GM18508 (cell line): ENCODE measurements around the gene APOF.
A peak's percentile ranks its signal among the peaks of the same experiment; 100 is the strongest.
"Not testable (repeated sequence)": the region's sequence is repeated elsewhere in the genome, so short reads cannot be mapped to it uniquely, and the experiment has no call there.

Experiments
- ATAC-seq: cut with Tn5 transposase; IDR thresholded peaks from one replicate; pipeline ENCODE4 v1.9.1; 2021; ENCODE audit warnings: moderate number of reproducible peaks; ENCODE audit not compliant: insufficient read depth, unreplicated experiment

Gene APOF, protein sequence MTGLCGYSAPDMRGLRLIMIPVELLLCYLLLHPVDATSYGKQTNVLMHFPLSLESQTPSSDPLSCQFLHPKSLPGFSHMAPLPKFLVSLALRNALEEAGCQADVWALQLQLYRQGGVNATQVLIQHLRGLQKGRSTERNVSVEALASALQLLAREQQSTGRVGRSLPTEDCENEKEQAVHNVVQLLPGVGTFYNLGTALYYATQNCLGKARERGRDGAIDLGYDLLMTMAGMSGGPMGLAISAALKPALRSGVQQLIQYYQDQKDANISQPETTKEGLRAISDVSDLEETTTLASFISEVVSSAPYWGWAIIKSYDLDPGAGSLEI

DNA sequence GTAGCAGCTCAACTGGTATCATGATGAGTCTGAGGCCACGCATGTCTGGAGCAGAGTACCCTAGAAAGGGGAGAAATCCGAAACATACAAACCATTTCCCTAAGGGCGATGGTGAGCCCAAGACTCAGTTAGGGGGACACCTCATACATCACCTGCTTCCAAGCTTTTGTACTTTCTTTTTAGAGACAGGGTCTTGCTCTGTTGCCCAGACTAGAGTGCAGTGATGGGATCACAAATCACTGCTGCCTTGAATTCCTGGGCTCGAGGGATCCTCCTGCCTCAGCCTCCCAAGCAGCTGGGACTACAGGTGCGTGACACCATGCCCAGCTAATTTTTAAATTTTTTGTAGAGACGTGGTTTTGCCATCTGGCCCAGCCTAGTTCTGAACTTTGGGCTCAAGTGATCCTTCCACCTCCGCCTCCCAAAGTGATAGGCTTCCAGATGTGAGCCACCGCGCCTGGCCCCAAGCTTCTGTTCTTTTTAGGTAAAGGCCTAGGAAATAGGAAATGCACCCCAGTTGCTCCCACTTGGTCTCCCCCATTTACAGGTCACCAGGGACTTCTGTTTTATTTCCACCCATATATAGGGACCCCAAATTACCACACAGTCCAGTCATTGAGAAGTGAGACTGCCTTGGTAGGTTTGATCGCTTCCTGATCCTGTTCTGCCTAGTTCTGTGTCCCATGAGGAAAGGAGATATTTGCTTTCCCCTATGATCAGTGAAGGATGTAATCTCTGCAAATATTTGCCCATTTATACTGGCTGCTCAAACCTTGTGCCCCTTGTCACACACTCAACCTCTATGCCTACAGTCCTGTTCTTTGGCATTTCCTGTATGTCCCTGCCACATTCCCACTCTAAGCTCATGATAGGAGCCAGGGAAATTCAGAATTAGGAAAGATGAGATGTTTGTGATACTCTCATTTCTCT lies at the start of gene APOF:
APOF (minus strand) TSS at position 728 of the 930 bp plus-strand sequence; CDS start at position 616, 112 bp downstream.
- ATAC-seq, result no peak

DNA sequence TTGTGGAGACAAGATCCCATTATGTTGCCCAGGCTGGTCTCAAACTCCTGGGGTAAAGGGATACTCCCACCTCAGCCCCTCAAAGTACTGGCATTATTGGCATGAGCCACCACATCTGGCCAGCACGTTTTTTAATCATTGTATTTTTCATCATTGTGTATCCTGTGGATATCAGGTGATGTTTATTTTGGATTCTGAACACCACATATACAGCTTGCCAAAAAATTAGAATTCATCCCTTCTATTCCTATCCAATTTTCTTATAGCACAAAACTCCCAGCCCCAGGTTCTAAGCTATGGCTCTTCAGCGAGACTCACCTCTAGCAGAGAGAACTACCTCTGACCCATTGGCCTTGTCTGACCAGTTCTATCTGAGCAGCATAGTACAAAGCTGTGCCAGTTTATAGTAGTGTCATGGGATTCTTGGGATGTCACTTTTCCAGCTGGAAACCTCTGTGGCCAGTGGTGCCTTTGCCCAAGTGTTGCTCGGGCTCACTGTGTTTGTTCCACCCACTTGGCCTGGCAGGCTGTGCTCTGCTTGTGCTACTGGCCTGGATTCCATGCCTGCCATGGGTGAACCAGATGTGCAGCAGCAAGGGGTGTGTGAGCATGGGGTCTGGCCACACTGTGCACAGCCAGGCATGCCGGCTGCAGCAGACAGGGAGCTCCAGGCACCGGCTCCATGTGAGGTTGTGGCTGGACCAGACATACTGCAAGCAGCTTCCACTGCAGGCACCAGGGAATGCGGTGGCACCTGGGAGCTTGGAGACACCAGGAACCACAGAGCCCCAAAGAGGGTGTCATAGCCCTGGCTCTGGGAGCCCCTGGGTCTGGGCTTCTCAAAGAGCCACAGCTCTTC lies 49.4 kb upstream of the APOF start:
- no peak for ATAC-seq

DNA sequence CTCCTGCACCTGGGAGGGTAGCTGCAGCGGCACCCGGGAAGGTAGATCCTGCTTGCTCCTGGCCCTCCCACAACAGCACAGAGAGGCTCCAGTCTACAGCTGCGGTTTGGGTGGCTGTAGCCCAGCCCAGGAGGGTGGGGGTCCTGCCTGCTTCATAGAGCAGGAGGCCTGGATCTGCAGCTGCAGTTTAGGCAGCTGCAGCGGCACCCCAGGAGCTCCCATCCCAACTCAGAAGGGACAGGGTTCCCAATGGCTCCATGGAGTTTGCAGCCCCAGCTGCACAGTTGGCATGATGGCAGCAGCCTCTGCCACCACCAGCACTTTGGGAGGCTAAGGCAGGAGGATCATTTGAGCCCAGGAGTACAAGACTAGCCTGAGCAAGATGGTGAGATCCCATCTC lies 48.1 kb upstream of the APOF start:
- ATAC-seq, result no peak

DNA sequence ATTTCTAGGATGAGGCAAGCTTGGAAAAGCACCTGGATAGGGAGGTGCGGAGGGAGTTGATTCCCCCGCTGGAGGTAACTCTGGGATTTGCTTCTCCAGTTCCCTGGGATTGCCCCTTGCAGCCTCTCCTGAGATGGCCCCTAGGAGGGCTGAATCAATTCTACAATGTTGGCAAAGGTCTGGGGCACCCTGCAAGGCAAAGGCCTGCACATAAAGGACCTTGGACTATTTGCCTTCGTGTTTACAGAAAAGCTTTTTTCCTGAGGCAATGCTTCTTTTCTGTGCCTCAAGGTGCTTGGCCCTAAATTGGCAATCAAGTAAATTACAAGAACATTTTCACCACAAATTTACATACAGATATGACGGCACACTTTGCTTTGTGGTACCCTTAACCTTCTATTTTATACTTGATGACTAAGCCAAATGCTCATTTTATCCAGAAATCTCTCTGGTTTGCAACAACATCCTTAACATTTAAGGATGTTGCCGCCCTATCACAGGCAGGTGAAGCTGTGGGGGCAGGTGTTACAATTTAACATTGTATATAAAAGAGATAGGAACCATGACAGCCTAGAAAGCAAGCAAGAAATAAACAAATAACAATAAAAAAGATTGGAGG lies 46.3 kb upstream of the APOF start:
- no peak for ATAC-seq

DNA sequence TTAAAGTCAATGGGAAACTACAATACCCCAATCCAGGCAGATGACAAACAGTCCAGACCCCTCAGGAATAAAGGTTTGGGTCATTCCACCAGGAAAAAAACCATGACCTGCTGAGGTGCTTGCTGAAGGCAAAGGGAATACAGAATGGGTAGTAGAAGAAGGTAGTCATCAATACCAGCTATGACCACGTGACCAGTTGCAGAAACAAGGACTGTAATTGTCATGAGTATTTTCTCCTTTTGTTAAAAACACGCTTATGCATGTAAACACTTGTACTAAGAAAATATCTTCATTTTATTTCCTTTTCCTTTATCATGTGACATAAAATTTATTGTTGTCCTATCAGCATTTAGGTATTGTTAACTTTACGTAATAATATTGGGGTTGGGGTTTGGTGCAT lies 41.6 kb upstream of the APOF start:
- not testable (repeated sequence) for ATAC-seq

DNA sequence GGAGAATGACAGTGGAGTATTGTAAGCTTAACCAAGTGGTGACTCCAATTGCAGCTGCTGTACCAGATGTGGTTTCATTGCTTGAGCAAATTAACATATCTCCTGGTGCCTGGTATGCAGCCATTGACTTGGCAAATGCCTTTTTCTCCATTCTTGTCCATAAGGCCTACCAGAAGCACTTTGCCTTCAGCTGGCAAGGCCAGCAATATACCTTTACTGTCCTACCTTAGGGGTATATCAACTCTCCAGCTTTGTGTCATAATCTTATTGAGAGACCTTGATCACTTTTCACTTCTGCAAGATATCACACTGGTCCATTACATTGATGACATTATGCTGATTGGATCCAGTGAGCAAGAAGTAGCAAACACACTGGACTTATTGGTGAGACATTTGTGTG lies 39.0 kb upstream of the APOF start:
- ATAC-seq, result not testable (repeated sequence)

DNA sequence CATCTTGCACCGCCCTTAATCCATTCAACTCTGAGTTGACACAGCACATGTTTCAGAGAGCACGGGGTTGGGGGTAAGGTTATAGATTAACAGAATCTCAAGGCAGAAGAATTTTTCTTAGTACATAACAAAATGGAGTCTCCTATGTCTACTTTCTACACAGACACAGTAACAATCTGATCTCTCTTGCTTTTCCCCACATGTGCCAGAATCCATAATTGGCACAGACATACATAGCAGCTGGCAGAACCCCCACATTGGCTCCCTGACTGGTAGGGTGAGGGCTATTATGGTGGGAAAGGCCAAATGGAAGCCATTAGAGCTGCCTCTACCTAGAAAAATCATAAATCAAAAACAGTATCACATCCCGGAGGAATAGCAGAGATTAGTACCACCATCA lies 38.5 kb upstream of the APOF start:
- ATAC-seq, result not testable (repeated sequence)

DNA sequence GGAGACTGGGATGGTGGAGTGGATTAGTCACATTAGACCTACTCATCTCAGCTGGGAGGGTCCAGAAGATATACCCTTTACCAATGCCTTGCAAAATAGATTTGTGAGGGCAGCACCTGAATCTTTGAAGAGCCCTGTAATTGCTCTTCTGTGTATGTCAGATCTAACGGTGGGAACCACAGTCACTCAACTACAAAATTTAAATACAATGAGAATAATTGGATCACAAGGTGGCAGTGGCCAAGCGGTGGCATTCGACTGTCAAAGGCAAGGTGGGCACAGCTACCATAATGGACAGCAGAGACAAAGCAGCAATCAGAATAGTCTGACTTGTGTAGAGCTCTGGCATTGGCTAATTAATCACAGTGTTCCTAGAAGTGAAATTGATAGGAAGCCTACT lies 36.8 kb upstream of the APOF start:
- ATAC-seq, result not testable (repeated sequence)

DNA sequence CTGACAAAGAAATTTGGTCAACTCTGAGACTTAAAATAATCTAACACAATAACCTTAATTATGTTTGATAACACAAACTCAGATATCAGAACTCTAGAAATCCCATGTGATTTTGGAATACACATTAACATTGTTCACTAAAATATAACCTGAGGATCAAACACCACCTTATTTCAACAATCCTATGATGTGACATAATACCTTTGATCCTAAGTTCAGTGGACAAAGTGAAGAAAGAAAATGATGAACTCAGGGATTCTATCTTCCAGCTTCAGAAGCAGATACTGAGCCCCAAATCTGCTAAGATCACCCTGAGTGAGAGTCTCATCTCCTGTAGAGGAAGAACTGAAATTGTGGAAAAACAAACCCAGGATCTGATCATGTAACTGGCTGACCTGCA lies 35.7 kb upstream of the APOF start:
- ATAC-seq, result no peak

DNA sequence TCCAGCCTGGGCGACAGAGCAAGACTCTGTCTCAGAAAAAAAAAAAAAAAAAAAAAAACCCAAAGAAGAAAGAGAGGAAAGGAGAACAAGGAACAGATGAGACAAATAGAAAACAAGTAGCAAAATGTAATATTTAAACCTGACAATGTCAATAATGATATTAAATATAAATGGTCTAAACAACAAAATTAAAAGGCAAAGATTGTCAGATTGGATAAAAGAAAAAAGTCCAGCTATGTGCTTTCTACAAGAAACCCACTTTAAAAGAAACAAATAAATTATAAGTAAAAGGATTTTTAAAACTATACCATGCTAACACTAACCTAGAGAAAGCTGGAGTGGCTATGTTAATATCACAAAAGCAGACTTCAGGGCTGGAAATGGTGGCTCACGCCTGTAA lies 29.7 kb upstream of the APOF start:
- no peak for ATAC-seq

DNA sequence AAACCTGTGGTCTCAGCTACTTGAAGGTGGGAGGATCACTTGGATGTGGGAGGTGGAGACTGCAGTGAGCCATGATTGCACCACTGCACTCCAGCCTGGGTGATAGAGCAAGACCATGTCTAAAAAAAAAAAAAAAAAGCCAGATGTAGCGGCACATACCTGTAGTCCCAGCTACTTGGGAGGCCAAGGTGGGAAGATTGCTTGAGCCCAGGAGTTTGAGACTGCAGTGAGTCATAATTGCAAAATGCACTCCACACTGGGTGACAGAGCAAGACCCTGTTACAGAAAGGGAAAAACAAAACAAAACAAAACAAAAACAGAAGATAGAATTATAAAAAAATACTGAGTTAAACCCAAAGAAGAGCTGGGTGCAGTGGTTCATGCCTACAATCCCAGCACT lies 29.1 kb upstream of the APOF start:
- ATAC-seq, result no peak

DNA sequence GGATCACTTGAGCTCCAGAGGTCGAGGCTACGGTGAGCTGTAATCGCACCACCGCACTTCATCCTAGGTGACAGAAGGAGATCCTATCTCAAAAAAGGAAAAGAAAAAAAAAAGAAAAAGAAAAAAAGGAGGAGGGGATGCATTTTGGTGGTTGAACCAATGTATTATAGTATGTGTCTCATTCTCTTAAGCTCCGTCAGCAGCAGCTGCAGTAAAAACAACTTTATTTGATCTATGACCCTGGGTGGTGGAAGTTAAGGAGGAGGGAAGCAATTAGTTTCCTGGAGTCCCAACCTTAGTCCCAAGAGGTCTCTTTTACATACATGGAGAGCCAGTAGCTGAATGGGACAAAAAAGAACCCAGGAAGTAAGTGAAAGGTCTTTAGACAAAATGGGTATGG lies 26.8 kb upstream of the APOF start:
- ATAC-seq, result no peak

DNA sequence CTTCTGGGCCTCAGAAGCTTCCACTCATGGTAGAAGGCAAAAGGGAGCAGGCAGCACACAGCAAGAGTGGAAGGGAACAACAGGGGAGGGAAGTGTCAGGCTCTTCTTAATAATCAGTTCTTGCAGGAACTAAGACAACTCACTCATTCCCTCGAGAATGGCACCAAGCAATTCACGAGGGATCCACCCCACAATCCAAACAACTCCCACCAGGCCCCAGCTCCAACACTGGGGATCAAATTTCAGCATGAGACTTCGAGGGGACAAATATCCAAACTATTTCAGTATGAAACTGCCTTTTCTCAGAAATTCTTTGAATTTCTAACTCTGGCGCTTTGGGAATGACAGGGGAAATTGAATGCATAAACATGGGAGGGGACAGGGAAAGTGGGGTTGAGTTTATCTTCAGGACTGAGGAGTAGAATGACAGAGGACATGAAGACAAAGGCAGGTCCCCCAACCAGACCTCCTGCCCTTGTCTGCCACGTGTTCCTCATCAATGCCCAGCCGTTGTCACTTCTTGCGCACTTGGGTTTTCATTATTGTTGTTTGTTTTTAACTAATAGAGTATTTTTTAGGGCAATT lies 24.6 kb upstream of the APOF start:
- no peak for ATAC-seq

DNA sequence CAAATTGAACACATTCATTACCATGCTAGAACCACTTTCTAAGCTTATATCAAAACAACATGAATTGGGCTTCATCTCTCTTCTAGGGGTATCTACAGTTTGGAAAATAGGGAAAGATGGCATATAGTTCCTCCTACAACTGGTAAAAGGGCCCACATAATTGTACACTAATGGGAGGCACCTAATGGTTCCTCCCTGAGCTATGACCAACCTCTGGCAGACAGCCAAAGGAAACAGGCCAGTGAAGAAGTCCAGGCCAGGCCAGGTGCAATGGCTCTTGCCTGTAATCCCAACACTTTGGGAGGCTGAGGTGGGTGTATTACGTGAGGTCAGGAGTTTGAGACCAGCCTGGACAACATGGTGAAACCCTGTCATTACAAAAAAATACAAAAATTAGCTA lies 23.2 kb upstream of the APOF start:
- ATAC-seq, result no peak

DNA sequence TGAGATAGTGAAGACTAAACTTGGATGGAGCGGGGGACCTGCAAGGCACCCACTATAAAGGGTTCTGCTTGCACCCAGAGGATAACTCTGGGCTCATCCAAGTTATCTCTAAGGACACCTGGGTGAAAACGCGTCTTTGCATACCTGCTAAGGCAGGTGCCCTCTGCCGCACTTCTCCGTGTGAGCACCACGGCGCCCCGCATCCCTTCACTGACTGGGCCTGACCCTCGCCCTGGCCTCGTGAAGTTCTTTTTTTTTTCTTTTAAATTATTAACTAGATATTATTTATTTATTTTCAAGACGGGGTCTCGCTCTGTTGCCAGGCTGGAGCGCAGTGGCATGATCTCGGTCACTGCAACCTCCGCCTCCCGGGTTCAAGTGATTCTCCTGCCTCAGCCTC lies 20.0 kb upstream of the APOF start:
- no peak for ATAC-seq

DNA sequence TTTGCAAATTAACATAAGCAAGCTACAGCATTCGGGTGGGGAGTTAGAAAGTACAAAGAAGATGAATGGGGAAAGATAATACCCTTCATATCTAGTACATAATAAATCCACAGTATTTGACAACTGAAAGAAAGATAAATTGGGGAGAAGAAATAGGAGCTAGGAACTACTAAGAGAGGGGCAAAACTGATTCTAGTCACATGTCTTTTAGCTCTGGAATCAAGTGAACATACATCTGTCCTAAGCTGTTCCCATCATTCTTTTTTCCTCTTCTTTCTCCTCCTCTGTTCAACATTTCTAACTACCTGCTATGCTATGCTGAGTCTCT lies 15.3 kb upstream of the APOF start:
- no peak for ATAC-seq

DNA sequence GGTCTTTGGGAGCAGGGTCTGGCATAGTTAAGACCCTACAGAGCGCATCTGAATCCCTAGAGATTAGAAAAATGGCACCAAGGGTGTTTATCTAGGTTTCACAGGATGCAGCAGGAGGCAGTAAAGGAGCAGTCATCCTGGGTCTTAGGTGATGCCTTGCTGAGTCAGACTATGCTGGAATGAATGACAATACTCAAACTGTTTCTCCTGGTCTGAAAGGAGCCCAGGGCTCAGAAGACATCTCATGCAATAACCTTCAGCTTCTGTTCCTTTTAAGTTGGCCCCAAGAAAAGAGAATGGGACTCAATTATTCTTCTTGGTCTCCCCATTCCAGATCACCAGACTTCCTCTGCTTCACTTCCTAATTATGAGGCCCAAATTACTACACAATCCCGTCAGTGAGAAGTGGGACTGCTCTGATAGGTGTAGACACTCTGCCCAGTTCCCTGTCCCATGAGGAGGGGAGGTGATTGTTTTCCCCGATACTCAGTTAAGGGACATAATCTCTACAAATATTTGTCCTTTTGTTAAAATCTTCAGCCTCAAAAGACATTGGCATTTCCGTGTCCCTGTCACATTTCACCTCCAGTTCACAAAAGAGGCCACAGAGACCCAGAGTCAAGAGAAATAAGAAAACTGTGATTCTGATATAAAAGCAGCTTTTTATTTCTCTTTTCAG lies 14.8 kb upstream of the APOF start:
- no peak for ATAC-seq

DNA sequence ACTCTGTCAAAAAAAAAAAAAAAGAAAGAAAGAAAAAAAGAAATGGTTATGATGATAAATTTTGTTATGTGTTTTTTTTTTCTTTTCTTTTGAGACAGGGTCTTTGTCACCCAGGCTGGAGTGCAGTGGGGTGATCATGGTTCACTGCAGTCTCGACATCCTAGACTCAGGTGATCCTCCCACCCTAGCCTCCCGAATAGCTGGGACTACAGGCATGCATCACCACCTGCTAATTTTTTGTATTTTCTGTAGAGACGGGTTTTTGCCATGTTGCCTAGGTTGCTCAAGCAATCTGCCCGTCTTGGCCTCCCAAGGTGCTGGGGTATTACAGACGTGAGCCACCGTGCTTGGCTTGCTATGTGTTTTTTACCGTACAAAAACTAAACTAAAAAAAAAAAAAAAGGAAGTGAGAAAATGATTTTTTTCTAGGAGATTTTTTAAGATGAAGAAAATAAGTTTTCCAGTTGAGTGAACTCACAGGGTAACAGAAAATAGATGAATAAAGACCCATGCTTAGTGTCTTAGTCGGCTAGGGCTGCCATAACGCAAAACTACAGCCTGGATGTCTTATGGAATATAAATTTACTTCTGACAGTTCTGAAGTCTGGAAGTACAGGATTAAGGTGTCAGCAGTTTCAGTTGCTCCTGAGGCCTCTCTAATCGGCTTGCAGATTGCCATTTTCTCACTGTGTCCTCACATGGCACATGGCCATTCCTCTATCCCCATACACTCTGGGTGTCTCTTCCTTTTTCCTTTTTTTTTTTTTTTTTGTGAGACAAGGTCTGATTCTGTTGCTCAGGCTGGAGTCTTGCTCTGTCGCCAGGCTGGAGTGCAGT lies 13.2 kb upstream of the APOF start:
- peak; percentile 43 for ATAC-seq
